K562 (cell line): ENCODE data around the gene CSRNP3. TPM values are rescaled to one million over a fixed set of nuclear protein-coding genes. Genes with fewer than 3 reads are reported as not detected.

ENCODE experiments used
- ATAC-seq: fragments of 200-7000 bp; cut with Tn5 transposase; 3 replicates; pipeline ENCODE4 v1.9.1; 2020; ENCODE audit warnings: moderate library complexity
- BruUV-seq: library from RNA; stranded (reverse); fragments of 400-500 nt; replicated peaks from 2 replicates; lab custom pipeline; 2021; lab: Mats Ljungman, UMichigan
- CTCF ChIA-PET: fragments of 300-600 bp; formaldehyde crosslinking; extraction: SDS; loops from one replicate; lab custom pipeline; 2021; ENCODE audit warnings: low intra/inter-chr PET ratio; lab: Yijun Ruan, JAX
- POLR2A ChIA-PET: fragments of 300-600, 350-650 bp; sonication (Branson Sonifier 250); formaldehyde crosslinking; extraction: SDS; loops from one replicate; lab custom pipeline; 2021; ENCODE audit warnings: antibody characterized with exemption, inconsistent platforms; lab: Yijun Ruan, JAX
- DNase-seq, 4 experiments: peaks; one replicate each; pipeline versions ENCODE4 v3.0.0 to v3.0.0-alpha.2; 2011 to 2018; ENCODE audit warnings: low spot score in 3 of 4, mixed read lengths in 3 of 4; ENCODE audit errors: extremely low read depth in 1 of 4
- FAIRE-seq: peaks from 2 replicates; lab custom pipeline; 2011; peaks lifted over from hg19 to GRCh38; lab: Jason Lieb, UNC
- H2AFZ ChIP-seq: 2 replicates; pipeline ENCODE4 v1.6.0; 2011; ENCODE audit warnings: low read depth, low read length, control low read depth, inconsistent platforms
- H3K27ac ChIP-seq: fragments of 200-600 bp; 3 replicates; pipeline ENCODE4 v1.8.0; 2011; ENCODE audit warnings: low read depth, mild to moderate bottlenecking, control low read depth, inconsistent platforms, low read length, moderate library complexity, mixed read lengths; ENCODE audit errors: extremely low read depth
- H3K27me3 ChIP-seq, 2 experiments: fragments of 300-600 bp in 1 of 2; 2 replicates in 1 of 2; 3 replicates in 1 of 2; pipeline versions ENCODE4 v1.6.0 to v1.8.0; 2011; ENCODE audit warnings: inconsistent platforms in 2 of 2, low read length in 2 of 2, mild to moderate bottlenecking in 1 of 2, mixed read lengths in 1 of 2, moderate library complexity in 1 of 2; ENCODE audit not compliant: control insufficient read depth in 2 of 2, insufficient read depth in 2 of 2
- H3K36me3 ChIP-seq: fragments of 300-600 bp; 3 replicates; pipeline ENCODE4 v1.8.0; 2011; ENCODE audit warnings: mild to moderate bottlenecking, low read length, inconsistent platforms; ENCODE audit not compliant: control insufficient read depth, insufficient read depth
- H3K4me1 ChIP-seq, 2 experiments: fragments of 200-600 bp in 1 of 2; replicated peaks in 1 of 2; 2 replicates in 1 of 2; 3 replicates in 1 of 2; pipeline versions ENCODE4 v1.5.1 to v1.8.0; 2011; ENCODE audit warnings: inconsistent platforms in 2 of 2, low read length in 2 of 2, mild to moderate bottlenecking in 1 of 2, mixed read lengths in 1 of 2, moderate library complexity in 1 of 2; ENCODE audit not compliant: control insufficient read depth in 2 of 2, insufficient read depth in 2 of 2
- H3K4me2 ChIP-seq: 2 replicates; pipeline ENCODE4 v1.6.1; 2011; ENCODE audit warnings: low read length, control low read depth, inconsistent platforms, mixed read lengths; ENCODE audit not compliant: insufficient read depth
- H3K4me3 ChIP-seq: fragments of 200-600 bp; sonication (generic), shearing (Covaris generic); 2 replicates; pipeline ENCODE4 v1.5.1; 2016; ENCODE audit warnings: control low read depth, inconsistent platforms
- H3K79me2 ChIP-seq: fragments of 200-600 bp; 3 replicates; pipeline ENCODE4 v1.8.0; 2011; ENCODE audit warnings: low read length, inconsistent platforms; ENCODE audit not compliant: control insufficient read depth, insufficient read depth
- H3K9ac ChIP-seq, 2 experiments: 2 replicates each; pipeline versions ENCODE4 v1.6.0 to v1.6.1; 2011; ENCODE audit warnings: low read depth in 2 of 2, low read length in 2 of 2, control low read depth in 1 of 2, inconsistent platforms in 1 of 2, mild to moderate bottlenecking in 1 of 2, mixed read lengths in 1 of 2; ENCODE audit not compliant: insufficient read depth in 1 of 2
- H3K9me1 ChIP-seq: one replicate; pipeline ENCODE4 v1.6.0; 2011; ENCODE audit warnings: inconsistent platforms, mild to moderate bottlenecking, low read length, moderate library complexity; ENCODE audit not compliant: control insufficient read depth, insufficient read depth
- H3K9me3 ChIP-seq: replicated peaks from 2 replicates; pipeline ENCODE4 v1.5.1; 2011; ENCODE audit warnings: low read depth, low read length, inconsistent platforms; ENCODE audit not compliant: control insufficient read depth, insufficient read depth
- H4K20me1 ChIP-seq: replicated peaks from 2 replicates; pipeline ENCODE4 v1.6.1; 2011; ENCODE audit warnings: low read length, inconsistent platforms, mixed read lengths; ENCODE audit not compliant: control insufficient read depth, insufficient read depth
- ATF7 ChIP-seq: fragments of 450-650 bp; IDR thresholded peaks from 2 replicates; pipeline ENCODE4 v1.7.1; 2014; ENCODE audit warnings: mild to moderate bottlenecking, moderate library complexity
- BDP1 ChIP-seq: IDR thresholded peaks from 3 replicates; pipeline ENCODE4 v1.6.1; 2011; ENCODE audit not compliant: insufficient read length, insufficient read depth
- CEBPG ChIP-seq, 3 experiments: fragments of 200-800 bp in 1 of 3; sonication (Bioruptor generic) in 1 of 3; sonication (generic) in 1 of 3; formaldehyde crosslinking in 1 of 3; IDR thresholded peaks in 2 of 3; conservative IDR thresholded peaks in 1 of 3; 2 replicates each; pipeline versions ENCODE4 v1.6.1 to v1.8.0; 2016 to 2022; ENCODE audit warnings: missing compliant biosample characterization in 2 of 3, missing genetic modification characterization in 2 of 3, mild to moderate bottlenecking in 1 of 3, missing genetic modification reagents in 1 of 3
- CREB1 ChIP-seq, 2 experiments: sonication (generic) in 1 of 2; formaldehyde crosslinking in 1 of 2; IDR thresholded peaks; 2 replicates each; pipeline versions ENCODE4 v1.6.1 to v1.8.0; 2012 to 2022; ENCODE audit warnings: inconsistent platforms in 1 of 2, mild to moderate bottlenecking in 1 of 2, missing genetic modification reagents in 1 of 2, moderate library complexity in 1 of 2
- HMGN3 ChIP-seq: IDR thresholded peaks from 2 replicates; pipeline ENCODE4 v1.6.1; 2011; ENCODE audit warnings: borderline replicate concordance, low read depth, mild to moderate bottlenecking, mixed read lengths, low read length; ENCODE audit not compliant: insufficient read length; ENCODE audit errors: extremely low read depth
- KHSRP ChIP-seq: fragments of 450-650 bp; IDR thresholded peaks from 2 replicates; pipeline ENCODE4 v1.6.1; 2017
- SIN3B ChIP-seq: fragments of 450-650 bp; IDR thresholded peaks from 2 replicates; pipeline ENCODE4 v1.6.1; 2017; ENCODE audit warnings: low read depth, mild to moderate bottlenecking, moderate library complexity
- SOX6 ChIP-seq: fragments of 450-650 bp; IDR thresholded peaks from 2 replicates; pipeline ENCODE4 v1.6.1; 2014; ENCODE audit warnings: mild to moderate bottlenecking
- TBL1XR1 ChIP-seq, 2 experiments: IDR thresholded peaks; 2 replicates each; pipeline ENCODE4 v1.6.1; 2012; ENCODE audit warnings: improper control_type of control experiment in 2 of 2, low read length in 2 of 2, mild to moderate bottlenecking in 1 of 2
- ZNF12 ChIP-seq: sonication (generic); formaldehyde crosslinking; IDR thresholded peaks from 2 replicates; pipeline ENCODE4 v1.4.0; 2020; ENCODE audit warnings: mild to moderate bottlenecking, missing genetic modification reagents
- ZNF124 ChIP-seq: sonication (generic); formaldehyde crosslinking; IDR thresholded peaks from 2 replicates; pipeline ENCODE4 v1.8.1; 2022; ENCODE audit warnings: missing genetic modification reagents
- ZNF175 ChIP-seq: fragments of 200-800 bp; sonication (Bioruptor generic); IDR thresholded peaks from 2 replicates; pipeline ENCODE4 v1.6.1; 2016; ENCODE audit warnings: low read depth, mild to moderate bottlenecking, missing genetic modification characterization, missing compliant biosample characterization
- ZNF24 ChIP-seq: fragments of 450-650 bp; IDR thresholded peaks from 2 replicates; pipeline ENCODE4 v1.6.1; 2016
- ZZZ3 ChIP-seq: fragments of 450-650 bp; IDR thresholded peaks from 2 replicates; pipeline ENCODE4 v1.6.1; 2016; ENCODE audit warnings: antibody characterized with exemption, mild to moderate bottlenecking, moderate library complexity
- in situ Hi-C: fragments of 300-500 bp; cut with MboI; formaldehyde crosslinking; loops from 4 replicates; pipeline ENCODE4 v1.15.0; 2018; ENCODE audit warnings: inconsistent platforms, mixed read lengths
- intact Hi-C: fragments of 100-400 bp; cut with micrococcal nuclease; formaldehyde crosslinking; loops from 2 replicates; pipeline ENCODE4 v1.14.2; 2022
- polyA plus RNA-seq, 8 experiments: library from polyadenylated mRNA; depleted of rRNA in 4 of 8; stranded (reverse) in 5 of 8; unstranded in 3 of 8; fragments of >200 nt; fragmentation: Nextera tagmentation in 2 of 8; fragmentation: Illumina TruSeq in 1 of 8; extraction: Ambion mirVana in 2 of 8; extraction: Trizol in 1 of 8; gene quantifications; 2 replicates each; pipeline versions ENCODE4 v1.2.1 to v1.2.3, GENCODE V29; 2011 to 2014; ENCODE audit warnings: inconsistent platforms in 1 of 8, missing spikeins in 1 of 8
- total RNA-seq, 7 experiments: library from RNA; depleted of rRNA in 6 of 7; stranded (reverse); fragments of >200 nt in 6 of 7; fragmentation: Illumina TruSeq in 2 of 7; extraction: Trizol in 2 of 7; gene quantifications; 2 replicates each; pipeline versions ENCODE4 v1.2.1 to v1.2.3, GENCODE V29; 2011 to 2021; ENCODE audit warnings: low replicate concordance in 1 of 7
- TF ChIP-seq, protein P1 (sequence below): fragments of 450-650 bp; IDR thresholded peaks from 2 replicates; pipeline ENCODE4 v1.6.1; 2018; ENCODE audit warnings: mild to moderate bottlenecking, low read depth; ENCODE audit not compliant: partially characterized antibody
- TF ChIP-seq, protein P2 (sequence below): fragments of 250-450 bp; sonication (Bioruptor Pico); IDR thresholded peaks from 2 replicates; pipeline ENCODE4 v1.8.0; 2021; ENCODE audit warnings: mild to moderate bottlenecking, moderate library complexity

Gene CSRNP3
- total and polyA plus RNA-seq, 9 of the 15 experiments (the other 6 are each of a cell fraction or from before 2014, with no cell fraction given), result not detected

DNA sequence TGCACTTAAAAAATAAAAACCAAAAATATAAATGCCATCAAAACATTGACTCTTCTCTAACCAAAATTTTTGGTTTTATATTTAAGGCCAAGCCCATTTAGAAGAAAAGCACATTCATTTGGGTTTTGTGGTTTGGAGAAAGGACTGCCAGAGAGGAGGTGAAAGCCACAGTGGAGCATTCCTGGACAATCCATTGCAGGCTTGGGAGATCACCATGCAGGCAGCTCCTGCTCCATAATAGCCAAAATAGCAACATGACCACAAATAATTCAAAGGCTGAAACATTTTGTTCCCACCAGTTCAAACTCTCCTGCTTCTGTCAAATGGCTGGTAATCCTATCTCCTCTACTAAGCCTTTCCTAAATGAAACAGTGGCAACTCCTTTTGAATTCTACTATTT is 251.0 kb downstream of the CSRNP3 start:
- no peaks in the 10 kb centered on the region for H3K9me3 ChIP-seq
- no peaks in the 10 kb centered on the region for H3K79me2 ChIP-seq
- no peak for ATAC-seq
- H3K9ac ChIP-seq, result no peak overlapping the region
- no peaks in the 10 kb centered on the region for H3K27me3 ChIP-seq
- H2AFZ ChIP-seq, result no peak overlapping the region
- ChIA-PET CTCF (no interaction called here), POLR2A (no interaction called here)
- no TSS peak for BruUV-seq
- no peak overlapping the region for H3K27ac ChIP-seq
- no peak overlapping the region for H3K4me2 ChIP-seq
- no peaks in the 10 kb centered on the region for H4K20me1 ChIP-seq
- DNase-seq, result no peak
- FAIRE-seq, result no peak
- no peak for TF ChIP-seq ZZZ3
- no peak for TF ChIP-seq HMGN3
- TF ChIP-seq, all 486 proteins: peak for 0
- Histone ChIP-seq H3K4me3 (no peak overlapping the region), H3K4me1 (no peaks in the 10 kb centered on the region), H3K36me3 (no peaks in the 10 kb centered on the region), H3K9me1 (no peaks in the 10 kb centered on the region)
- intact Hi-C loops, result no loop called here
- in situ Hi-C loops, result no loop called here

DNA sequence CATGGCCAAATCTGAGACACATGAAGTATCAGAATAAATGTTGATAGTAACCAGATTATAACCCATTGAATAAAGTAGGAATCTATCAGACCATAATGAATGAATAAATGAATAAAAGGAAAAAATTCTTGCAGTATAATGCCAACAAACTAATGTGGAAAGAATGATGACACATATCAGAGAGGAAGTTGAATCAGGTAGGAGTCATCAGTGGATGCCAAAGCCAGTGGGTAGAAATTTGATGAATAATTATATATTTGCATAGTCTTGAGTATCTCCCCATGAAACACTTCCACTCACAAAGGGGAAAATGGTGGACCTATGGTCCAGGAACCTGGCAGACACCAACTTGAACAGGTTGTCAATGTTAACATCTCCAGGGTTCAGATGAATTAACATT is 255.9 kb downstream of the CSRNP3 start:
- H3K27me3 ChIP-seq, result no peaks in the 10 kb centered on the region
- in situ Hi-C loops (no loop called here), intact Hi-C loops (no loop called here)
- no peak overlapping the region for H3K9ac ChIP-seq
- H3K4me2 ChIP-seq, result no peak overlapping the region
- no peak overlapping the region for H3K4me3 ChIP-seq
- H3K9me3 ChIP-seq, result no peaks in the 10 kb centered on the region
- TF ChIP-seq, protein P1, sequence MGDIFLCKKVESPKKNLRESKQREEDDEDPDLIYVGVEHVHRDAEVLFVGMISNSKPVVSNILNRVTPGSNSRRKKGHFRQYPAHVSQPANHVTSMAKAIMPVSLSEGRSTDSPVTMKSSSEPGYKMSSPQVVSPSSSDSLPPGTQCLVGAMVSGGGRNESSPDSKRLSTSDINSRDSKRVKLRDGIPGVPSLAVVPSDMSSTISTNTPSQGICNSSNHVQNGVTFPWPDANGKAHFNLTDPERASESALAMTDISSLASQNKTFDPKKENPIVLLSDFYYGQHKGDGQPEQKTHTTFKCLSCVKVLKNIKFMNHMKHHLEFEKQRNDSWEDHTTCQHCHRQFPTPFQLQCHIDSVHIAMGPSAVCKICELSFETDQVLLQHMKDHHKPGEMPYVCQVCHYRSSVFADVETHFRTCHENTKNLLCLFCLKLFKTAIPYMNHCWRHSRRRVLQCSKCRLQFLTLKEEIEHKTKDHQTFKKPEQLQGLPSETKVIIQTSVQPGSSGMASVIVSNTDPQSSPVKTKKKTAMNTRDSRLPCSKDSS, result no peak
- TF ChIP-seq CREB1 (IDR thresholded peaks at IDR 0.05) (no peak), CREB1 (CRISPR knock-in tag; IDR thresholded peaks at IDR 0.05) (no peak), CEBPG (CRISPR knock-in tag; IDR thresholded peaks at IDR 0.05) (no peak), CEBPG (tag; conservative IDR thresholded peaks at IDR 0.05 in 1 of 2, IDR thresholded peaks at IDR 0.05 in 1 of 2) (no peak), ZNF12 (CRISPR knock-in tag) (no peak), ZNF124 (no peak), TBL1XR1 (IDR thresholded peaks at IDR 0.05; ENCODE audit: low read length in 2 of 2) (no peak), ZNF24 (no peak), SIN3B (no peak), SOX6 (no peak), BDP1 (no peak), ATF7 (no peak), KHSRP (no peak), ZNF175 (CRISPR knock-in tag) (no peak)
- TF ChIP-seq, protein P2, sequence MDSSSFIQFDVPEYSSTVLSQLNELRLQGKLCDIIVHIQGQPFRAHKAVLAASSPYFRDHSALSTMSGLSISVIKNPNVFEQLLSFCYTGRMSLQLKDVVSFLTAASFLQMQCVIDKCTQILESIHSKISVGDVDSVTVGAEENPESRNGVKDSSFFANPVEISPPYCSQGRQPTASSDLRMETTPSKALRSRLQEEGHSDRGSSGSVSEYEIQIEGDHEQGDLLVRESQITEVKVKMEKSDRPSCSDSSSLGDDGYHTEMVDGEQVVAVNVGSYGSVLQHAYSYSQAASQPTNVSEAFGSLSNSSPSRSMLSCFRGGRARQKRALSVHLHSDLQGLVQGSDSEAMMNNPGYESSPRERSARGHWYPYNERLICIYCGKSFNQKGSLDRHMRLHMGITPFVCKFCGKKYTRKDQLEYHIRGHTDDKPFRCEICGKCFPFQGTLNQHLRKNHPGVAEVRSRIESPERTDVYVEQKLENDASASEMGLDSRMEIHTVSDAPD (CRISPR knock-in tag), result no peak
- no peaks in the 10 kb centered on the region for H3K4me1 ChIP-seq
- no peak for DNase-seq
- no peaks in the 10 kb centered on the region for H3K36me3 ChIP-seq
- no peak for ATAC-seq
- no peak overlapping the region for H2AFZ ChIP-seq
- no peaks in the 10 kb centered on the region for H4K20me1 ChIP-seq
- ChIA-PET POLR2A (no interaction called here), CTCF (no interaction called here)
- no peak overlapping the region for H3K27ac ChIP-seq
- no peaks in the 10 kb centered on the region for H3K79me2 ChIP-seq
- H3K9me1 ChIP-seq, result no peaks in the 10 kb centered on the region
- no TSS peak for BruUV-seq
- no peak for FAIRE-seq
